PFSK-1 (cell line): ENCODE results near the gene VPS37B.

ENCODE experiments used
- FOXP2 ChIP-seq: optimal IDR thresholded peaks from 2 replicates; pipeline ENCODE3; 2011; ENCODE audit warnings: borderline replicate concordance, control low read depth, inconsistent platforms; ENCODE audit not compliant: insufficient read depth; ENCODE audit errors: extremely low read length, extremely low read depth
- POLR2AphosphoS5 ChIP-seq: IDR thresholded peaks from 2 replicates; pipeline ENCODE4 v1.6.1; 2012; ENCODE audit warnings: low read depth, mild to moderate bottlenecking, control low read depth, low read length, moderate library complexity
- SIN3A ChIP-seq: IDR thresholded peaks from 2 replicates; pipeline ENCODE4 v1.6.1; 2012; ENCODE audit warnings: mild to moderate bottlenecking, low read length, moderate library complexity, borderline replicate concordance; ENCODE audit not compliant: insufficient read depth
- TAF1 ChIP-seq: IDR thresholded peaks from 2 replicates; pipeline ENCODE4 v1.6.1; 2012; ENCODE audit warnings: low read length, control low read depth, borderline replicate concordance; ENCODE audit not compliant: insufficient read depth
- TF ChIP-seq, protein P1 (sequence below), 2 experiments: IDR thresholded peaks; 2 replicates each; pipeline versions ENCODE4 v1.6.1 to v1.8.0; 2011 to 2012; ENCODE audit warnings: low read depth in 2 of 2, low read length in 2 of 2, control low read depth in 1 of 2, inconsistent platforms in 1 of 2, mild to moderate bottlenecking in 1 of 2, moderate library complexity in 1 of 2; ENCODE audit not compliant: insufficient read depth in 1 of 2

The VPS37B gene

DNA sequence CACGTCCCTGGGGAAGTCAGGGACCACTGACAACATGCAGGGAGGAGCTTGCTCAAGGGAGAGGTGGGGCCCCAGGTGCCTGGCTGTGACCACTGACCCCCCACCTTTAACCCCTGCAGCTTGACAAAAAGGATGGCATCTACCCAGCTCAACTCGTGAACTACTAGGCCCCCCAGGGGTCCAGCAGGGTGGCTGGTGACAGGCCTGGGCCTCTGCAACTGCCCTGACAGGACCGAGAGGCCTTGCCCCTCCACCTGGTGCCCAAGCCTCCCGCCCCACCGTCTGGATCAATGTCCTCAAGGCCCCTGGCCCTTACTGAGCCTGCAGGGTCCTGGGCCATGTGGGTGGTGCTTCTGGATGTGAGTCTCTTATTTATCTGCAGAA, 34.3 kb downstream of the VPS37B start:
- TF ChIP-seq, protein P1, sequence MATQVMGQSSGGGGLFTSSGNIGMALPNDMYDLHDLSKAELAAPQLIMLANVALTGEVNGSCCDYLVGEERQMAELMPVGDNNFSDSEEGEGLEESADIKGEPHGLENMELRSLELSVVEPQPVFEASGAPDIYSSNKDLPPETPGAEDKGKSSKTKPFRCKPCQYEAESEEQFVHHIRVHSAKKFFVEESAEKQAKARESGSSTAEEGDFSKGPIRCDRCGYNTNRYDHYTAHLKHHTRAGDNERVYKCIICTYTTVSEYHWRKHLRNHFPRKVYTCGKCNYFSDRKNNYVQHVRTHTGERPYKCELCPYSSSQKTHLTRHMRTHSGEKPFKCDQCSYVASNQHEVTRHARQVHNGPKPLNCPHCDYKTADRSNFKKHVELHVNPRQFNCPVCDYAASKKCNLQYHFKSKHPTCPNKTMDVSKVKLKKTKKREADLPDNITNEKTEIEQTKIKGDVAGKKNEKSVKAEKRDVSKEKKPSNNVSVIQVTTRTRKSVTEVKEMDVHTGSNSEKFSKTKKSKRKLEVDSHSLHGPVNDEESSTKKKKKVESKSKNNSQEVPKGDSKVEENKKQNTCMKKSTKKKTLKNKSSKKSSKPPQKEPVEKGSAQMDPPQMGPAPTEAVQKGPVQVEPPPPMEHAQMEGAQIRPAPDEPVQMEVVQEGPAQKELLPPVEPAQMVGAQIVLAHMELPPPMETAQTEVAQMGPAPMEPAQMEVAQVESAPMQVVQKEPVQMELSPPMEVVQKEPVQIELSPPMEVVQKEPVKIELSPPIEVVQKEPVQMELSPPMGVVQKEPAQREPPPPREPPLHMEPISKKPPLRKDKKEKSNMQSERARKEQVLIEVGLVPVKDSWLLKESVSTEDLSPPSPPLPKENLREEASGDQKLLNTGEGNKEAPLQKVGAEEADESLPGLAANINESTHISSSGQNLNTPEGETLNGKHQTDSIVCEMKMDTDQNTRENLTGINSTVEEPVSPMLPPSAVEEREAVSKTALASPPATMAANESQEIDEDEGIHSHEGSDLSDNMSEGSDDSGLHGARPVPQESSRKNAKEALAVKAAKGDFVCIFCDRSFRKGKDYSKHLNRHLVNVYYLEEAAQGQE (IDR thresholded peaks at IDR 0.05; ENCODE audit: insufficient read depth in 1 of 2, low read depth in 2 of 2, low read length in 2 of 2), result no peak
- TF ChIP-seq FOXP2, result no peak
- no peak for TF ChIP-seq POLR2AphosphoS5
- TF ChIP-seq SIN3A, result no peak
- TF ChIP-seq TAF1, result no peak

DNA sequence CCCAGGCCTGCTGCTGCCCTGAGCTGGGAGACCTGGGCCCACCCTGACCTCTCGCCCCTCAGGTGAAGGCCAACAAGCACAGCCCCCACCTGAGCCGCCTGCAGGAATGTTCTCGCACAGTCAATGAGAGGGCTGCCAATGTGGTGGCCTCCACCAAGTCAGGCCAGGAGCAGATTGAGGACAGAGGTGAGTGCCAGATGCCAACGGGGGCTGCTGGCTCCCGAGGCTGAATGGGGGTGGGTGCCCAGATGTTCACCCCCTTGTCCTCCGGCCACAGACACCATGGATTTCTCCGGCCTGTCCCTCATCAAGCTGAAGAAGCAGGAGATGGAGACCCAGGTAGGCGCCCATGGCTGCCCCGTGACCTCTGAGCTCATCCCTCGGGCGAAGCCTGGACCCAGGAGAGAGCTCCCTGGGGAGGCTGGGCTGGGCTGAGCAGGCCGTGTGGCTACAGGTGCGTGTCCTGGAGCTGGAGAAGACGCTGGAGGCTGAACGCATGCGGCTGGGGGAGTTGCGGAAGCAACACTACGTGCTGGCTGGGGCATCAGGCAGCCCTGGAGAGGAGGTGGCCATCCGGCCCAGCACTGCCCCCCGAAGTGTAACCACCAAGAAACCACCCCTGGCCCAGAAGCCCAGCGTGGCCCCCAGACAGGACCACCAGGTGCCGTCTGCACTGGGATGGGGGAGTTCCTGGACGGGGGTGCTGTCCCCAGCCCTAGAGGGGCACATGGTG, 34.9 kb downstream of the VPS37B start:
- TF ChIP-seq SIN3A, result no peak
- TF ChIP-seq TAF1, result no peak
- TF ChIP-seq POLR2AphosphoS5, result 0 out of 2 replicates have a peak, but pooled peaks have one; percentile 24

DNA sequence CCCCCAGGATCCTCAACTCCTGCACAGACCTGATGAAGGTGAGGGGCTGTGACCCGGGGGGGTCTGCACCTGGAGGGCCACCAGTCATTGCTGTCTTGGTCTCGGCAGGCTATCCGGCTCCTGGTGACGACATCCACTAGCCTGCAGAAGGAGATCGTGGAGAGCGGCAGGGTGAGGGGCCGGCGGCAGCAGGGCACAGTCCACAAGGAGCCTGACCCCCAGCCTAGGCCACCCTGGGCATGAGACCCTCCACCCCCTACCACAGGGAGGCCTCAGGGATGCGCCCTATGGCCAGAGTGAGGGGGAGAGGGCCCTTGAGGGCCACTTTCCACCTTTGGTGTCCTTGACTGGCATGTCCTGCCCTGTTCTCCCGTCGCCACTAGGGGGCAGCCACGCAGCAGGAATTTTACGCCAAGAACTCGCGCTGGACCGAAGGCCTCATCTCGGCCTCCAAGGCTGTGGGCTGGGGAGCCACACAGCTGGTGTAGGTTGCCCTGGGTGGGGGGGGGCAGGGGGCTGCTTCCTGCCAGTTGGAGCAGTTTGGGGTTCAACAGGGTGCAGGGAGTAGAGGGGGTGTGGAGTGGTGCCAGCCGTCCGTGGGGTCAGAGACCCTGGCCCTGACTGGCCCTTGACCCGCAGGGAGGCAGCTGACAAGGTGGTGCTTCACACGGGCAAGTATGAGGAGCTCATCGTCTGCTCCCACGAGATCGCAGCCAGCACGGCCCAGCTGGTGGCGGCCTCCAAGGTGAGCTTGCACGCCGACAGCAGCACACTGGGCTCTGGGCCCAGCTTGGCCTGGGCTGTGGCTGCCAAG, 35.7 kb downstream of the VPS37B start:
- TF ChIP-seq, protein P1 (IDR thresholded peaks at IDR 0.05; ENCODE audit: insufficient read depth in 1 of 2, low read depth in 2 of 2, low read length in 2 of 2), result no peak
- peak; percentile 35 for TF ChIP-seq FOXP2

DNA sequence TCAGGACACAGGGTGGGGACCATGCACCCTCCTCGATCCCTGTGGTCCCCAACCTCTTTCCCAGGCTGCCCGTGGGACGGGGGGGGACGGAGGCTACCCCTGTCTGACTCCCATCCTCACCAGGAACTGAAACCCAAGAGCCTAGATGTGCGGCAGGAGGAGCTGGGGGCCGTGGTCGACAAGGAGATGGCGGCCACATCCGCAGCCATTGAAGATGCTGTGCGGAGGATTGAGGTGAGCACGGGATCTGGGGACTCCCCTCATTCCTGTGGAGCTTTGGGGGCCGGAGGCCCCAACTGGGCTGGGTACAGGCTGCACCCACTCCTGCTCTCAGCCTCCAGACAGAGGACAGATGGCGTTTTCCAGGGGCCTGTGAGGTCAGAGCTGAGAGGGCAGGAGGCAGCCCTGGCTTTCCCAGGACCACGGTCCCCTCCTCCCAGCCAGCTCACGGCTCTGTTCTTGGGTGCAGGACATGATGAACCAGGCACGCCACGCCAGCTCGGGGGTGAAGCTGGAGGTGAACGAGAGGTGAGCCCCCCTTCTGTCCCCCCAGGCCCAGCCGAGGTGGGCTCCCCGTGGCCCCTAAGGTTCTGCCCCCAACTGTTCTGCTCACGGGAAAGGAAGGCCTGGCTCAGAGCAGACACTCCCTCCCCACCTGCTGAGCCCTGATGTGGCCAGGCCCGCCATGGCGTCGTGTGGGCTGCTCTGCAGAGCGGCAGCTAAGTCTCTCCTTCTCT, 36.5 kb downstream of the VPS37B start:
- TF ChIP-seq FOXP2, result no peak
- TF ChIP-seq SIN3A, result no peak
- no peak for TF ChIP-seq TAF1
- no peak for TF ChIP-seq POLR2AphosphoS5
- TF ChIP-seq, protein P1 (IDR thresholded peaks at IDR 0.05; ENCODE audit: insufficient read depth in 1 of 2, low read depth in 2 of 2, low read length in 2 of 2), result no peak

DNA sequence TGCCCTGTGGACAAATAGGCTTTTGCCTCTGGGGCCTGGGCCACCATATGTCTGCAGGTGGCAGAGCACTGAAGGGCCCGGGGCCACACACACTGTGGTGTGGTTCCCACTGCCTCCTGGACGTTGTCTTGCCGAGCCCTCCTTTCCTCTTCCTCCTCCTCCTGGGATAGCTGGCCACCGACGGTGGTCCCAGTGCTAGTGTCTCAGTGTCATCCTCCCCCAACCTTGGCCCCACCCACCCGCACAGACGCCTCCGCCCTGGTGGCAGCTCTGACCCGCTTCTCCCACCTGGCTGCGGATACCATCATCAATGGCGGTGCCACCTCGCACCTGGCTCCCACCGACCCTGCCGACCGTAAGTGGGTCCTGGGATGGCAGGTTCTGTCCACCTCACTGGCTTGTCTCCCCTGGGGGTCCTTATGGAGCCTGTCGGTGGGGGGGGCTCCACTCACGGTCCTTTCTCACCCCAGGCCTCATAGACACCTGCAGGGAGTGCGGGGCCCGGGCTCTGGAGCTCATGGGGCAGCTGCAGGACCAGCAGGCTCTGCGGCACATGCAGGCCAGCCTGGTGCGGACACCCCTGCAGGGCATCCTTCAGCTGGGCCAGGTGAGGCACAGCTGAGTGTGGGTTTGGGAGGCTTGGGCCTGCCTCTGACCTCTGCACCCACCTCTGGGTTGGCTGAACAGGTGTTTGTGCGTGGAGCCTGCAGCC, 37.2 kb downstream of the VPS37B start:
- TF ChIP-seq SIN3A (no peak), TAF1 (no peak), POLR2AphosphoS5 (no peak), FOXP2 (no peak)
- TF ChIP-seq, protein P1 (IDR thresholded peaks at IDR 0.05; ENCODE audit: insufficient read depth in 1 of 2, low read depth in 2 of 2, low read length in 2 of 2), result no peak
